K562 (cell line): ENCODE measurements around the gene OR6K6. TPM values are rescaled to one million over a fixed set of nuclear protein-coding genes. Genes with fewer than 3 reads are reported as not detected.

ENCODE experiments used
- ATF3 ChIP-seq, 2 experiments: fragments of 450-650 bp in 1 of 2; sonication (generic) in 1 of 2; formaldehyde crosslinking in 1 of 2; IDR thresholded peaks in 1 of 2; conservative IDR thresholded peaks in 1 of 2; 2 replicates each; pipeline versions ENCODE4 v1.6.1 to v1.8.1; 2016 to 2023; ENCODE audit warnings: mild to moderate bottlenecking in 2 of 2, moderate library complexity in 2 of 2, inconsistent platforms in 1 of 2, missing genetic modification reagents in 1 of 2
- ATF7 ChIP-seq: fragments of 450-650 bp; IDR thresholded peaks from 2 replicates; pipeline ENCODE4 v1.7.1; 2014; ENCODE audit warnings: mild to moderate bottlenecking, moderate library complexity
- BCL6 ChIP-seq: fragments of 250-450 bp; sonication (Bioruptor Pico); IDR thresholded peaks from 2 replicates; pipeline ENCODE4 v1.4.0; 2020
- CBFA2T3 ChIP-seq: fragments of 450-650 bp; IDR thresholded peaks from 2 replicates; pipeline ENCODE4 v1.6.1; 2017
- CBX3 ChIP-seq, 2 experiments: IDR thresholded peaks; 1 replicate in 1 of 2; 2 replicates in 1 of 2; pipeline ENCODE4 v1.6.1; 2012; ENCODE audit warnings: inconsistent platforms in 2 of 2, low read length in 2 of 2, borderline replicate concordance in 1 of 2, control low read depth in 1 of 2
- CCNT2 ChIP-seq: IDR thresholded peaks from 2 replicates; pipeline ENCODE4 v1.6.1; 2011; ENCODE audit warnings: borderline replicate concordance, low read depth, mild to moderate bottlenecking, moderate library complexity, mixed read lengths, low read length; ENCODE audit not compliant: insufficient read length; ENCODE audit errors: extremely low read depth
- CLOCK ChIP-seq: fragments of 250-450 bp; sonication (Bioruptor Pico); IDR thresholded peaks from 2 replicates; pipeline ENCODE4 v1.4.0; 2020; ENCODE audit warnings: mild to moderate bottlenecking, moderate library complexity, borderline replicate concordance
- COPS2 ChIP-seq: fragments of 450-650 bp; conservative IDR thresholded peaks from 2 replicates; pipeline ENCODE4 v1.6.1; 2016; ENCODE audit warnings: mild to moderate bottlenecking, moderate library complexity
- DMBX1 ChIP-seq: fragments of 250-450 bp; sonication (Bioruptor Pico); IDR thresholded peaks from 2 replicates; pipeline ENCODE4 v1.8.0; 2022; ENCODE audit warnings: inconsistent platforms, mild to moderate bottlenecking, moderate library complexity, borderline replicate concordance
- GTF2B ChIP-seq: IDR thresholded peaks from 2 replicates; pipeline ENCODE4 v1.6.1; 2011; ENCODE audit not compliant: insufficient read length; ENCODE audit errors: extremely low read depth
- HMGN3 ChIP-seq: IDR thresholded peaks from 2 replicates; pipeline ENCODE4 v1.6.1; 2011; ENCODE audit warnings: borderline replicate concordance, low read depth, mild to moderate bottlenecking, mixed read lengths, low read length; ENCODE audit not compliant: insufficient read length; ENCODE audit errors: extremely low read depth
- JUND ChIP-seq, 2 experiments: IDR thresholded peaks; 2 replicates in 1 of 2; 3 replicates in 1 of 2; pipeline ENCODE4 v1.6.1; 2011; ENCODE audit warnings: borderline replicate concordance in 2 of 2, low read depth in 2 of 2, low read length in 2 of 2, improper control_type of control experiment in 1 of 2, missing biosample characterization in 1 of 2, missing genetic modification characterization in 1 of 2, missing genetic modification reagents in 1 of 2
- NCOA4 ChIP-seq: fragments of 450-650 bp; IDR thresholded peaks from 2 replicates; pipeline ENCODE4 v1.6.1; 2018; ENCODE audit warnings: mild to moderate bottlenecking; ENCODE audit not compliant: partially characterized antibody
- NFE2 ChIP-seq: IDR thresholded peaks from 2 replicates; pipeline ENCODE4 v1.6.1; 2014; ENCODE audit warnings: antibody characterized with exemption, low read depth
- NR0B1 ChIP-seq: fragments of 450-650 bp; IDR thresholded peaks from one replicate; pipeline ENCODE4 v1.6.1; 2018; ENCODE audit warnings: mild to moderate bottlenecking, moderate library complexity; ENCODE audit not compliant: partially characterized antibody
- RB1 ChIP-seq: fragments of 450-650 bp; IDR thresholded peaks from 2 replicates; pipeline ENCODE4 v1.6.1; 2017; ENCODE audit warnings: low read depth, mild to moderate bottlenecking
- SMARCC2 ChIP-seq: fragments of 450-650 bp; IDR thresholded peaks from 2 replicates; pipeline ENCODE4 v1.6.1; 2017; ENCODE audit warnings: antibody characterized with exemption, moderate library complexity, mild to moderate bottlenecking, low read depth
- TAF1 ChIP-seq: IDR thresholded peaks from 2 replicates; pipeline ENCODE4 v1.6.1; 2011; ENCODE audit warnings: mild to moderate bottlenecking, low read length, moderate library complexity; ENCODE audit not compliant: insufficient read depth, control insufficient read depth, severe bottlenecking; ENCODE audit errors: extremely low read depth
- TCF3 ChIP-seq: sonication (generic); formaldehyde crosslinking; IDR thresholded peaks from 2 replicates; pipeline ENCODE4 v1.4.0; 2020; ENCODE audit warnings: mild to moderate bottlenecking, missing genetic modification reagents
- TSC22D4 ChIP-seq: fragments of 450-650 bp; IDR thresholded peaks from 2 replicates; pipeline ENCODE4 v1.6.1; 2016; ENCODE audit warnings: missing genetic modification characterization, missing biosample characterization, control low read depth
- ZNF384 ChIP-seq: IDR thresholded peaks from 2 replicates; pipeline ENCODE4 v1.6.1; 2012; ENCODE audit warnings: low read depth, low read length, improper control_type of control experiment
- ZNF583 ChIP-seq: fragments of 250-450 bp; sonication (Bioruptor Pico); IDR thresholded peaks from 2 replicates; pipeline ENCODE4 v1.4.0; 2020
- ZNF696 ChIP-seq: fragments of 250-450 bp; sonication (Bioruptor Pico); conservative IDR thresholded peaks from 2 replicates; pipeline ENCODE4 v1.4.0; 2020; ENCODE audit warnings: mild to moderate bottlenecking, moderate library complexity
- polyA plus RNA-seq, 8 experiments: library from polyadenylated mRNA; depleted of rRNA in 4 of 8; stranded (reverse) in 5 of 8; unstranded in 3 of 8; fragments of >200 nt; fragmentation: Nextera tagmentation in 2 of 8; fragmentation: Illumina TruSeq in 1 of 8; extraction: Ambion mirVana in 2 of 8; extraction: Trizol in 1 of 8; gene quantifications; 2 replicates each; pipeline versions ENCODE4 v1.2.1 to v1.2.3, GENCODE V29; 2011 to 2014; ENCODE audit warnings: inconsistent platforms in 1 of 8, missing spikeins in 1 of 8
- total RNA-seq, 7 experiments: library from RNA; depleted of rRNA in 6 of 7; stranded (reverse); fragments of >200 nt in 6 of 7; fragmentation: Illumina TruSeq in 2 of 7; extraction: Trizol in 2 of 7; gene quantifications; 2 replicates each; pipeline versions ENCODE4 v1.2.1 to v1.2.3, GENCODE V29; 2011 to 2021; ENCODE audit warnings: low replicate concordance in 1 of 7

Gene OR6K6
- total and polyA plus RNA-seq, 9 of the 15 experiments (the other 6 are each of a cell fraction or from before 2014, with no cell fraction given) = not detected

- TF ChIP-seq GTF2B (no peak), ZNF384 (peak; percentile 58), ATF7 (peak; percentile 31; the same call in 1 of the 2 replicates), TCF3 (CRISPR knock-in tag) (peak; percentile 38; the same call in 1 of the 2 replicates), HMGN3 (no peak), CLOCK (CRISPR knock-in tag) (no peak), TSC22D4 (no peak), ZNF583 (CRISPR knock-in tag) (no peak), NCOA4 (no peak), CBFA2T3 (peak; percentile 71), ZNF696 (CRISPR knock-in tag) (no peak), CBX3 (IDR thresholded peaks at IDR 0.05; ENCODE audit: borderline replicate concordance in 1 of 2, low read length in 2 of 2) (peak in 1 of 2 experiments; percentile 87; a peak in 1 of 3 replicates), NR0B1 (no peak), SMARCC2 (0 out of 2 replicates have a peak, but pooled peaks have one; percentile 42), ATF3 (IDR thresholded peaks at IDR 0.05) (peak; percentile 85), ATF3 (CRISPR knock-in tag; conservative IDR thresholded peaks at IDR 0.05) (no peak), JUND (IDR thresholded peaks at IDR 0.05; ENCODE audit: borderline replicate concordance, low read depth, low read length) (peak; percentile 95), JUND (tag; IDR thresholded peaks at IDR 0.05; ENCODE audit: borderline replicate concordance, low read depth, low read length) (peak; percentile 94; the same call in 2 of the 3 replicates), CCNT2 (peak; percentile 24), COPS2 (no peak), DMBX1 (CRISPR knock-in tag) (peak; percentile 72; the same call in 1 of the 2 replicates), TAF1 (peak; percentile 29), NFE2 (no peak), BCL6 (CRISPR knock-in tag) (no peak), RB1 (peak; percentile 30; the same call in 1 of the 2 replicates)
Observed at GRCh38 chr1:158799689-158800088, 45.2 kb downstream of the OR6K6 start (continued).
